ENCODE measurements around the gene OAF. TPM values are rescaled to one million over a fixed set of nuclear protein-coding genes. Genes with fewer than 3 reads are reported as not detected.
"Not testable (repeated sequence)": the region's sequence is repeated elsewhere in the genome, so short reads cannot be mapped to it uniquely, and the experiment has no call there.

Gene OAF
- total RNA-seq, 1 donor from 2014 or later, result 68.4 TPM

GRCh38 chr11:120261321-120261720 lies 50.5 kb downstream of the OAF start:
- DNase-seq (ENCODE audit: low spot score), result no peak

DNA sequence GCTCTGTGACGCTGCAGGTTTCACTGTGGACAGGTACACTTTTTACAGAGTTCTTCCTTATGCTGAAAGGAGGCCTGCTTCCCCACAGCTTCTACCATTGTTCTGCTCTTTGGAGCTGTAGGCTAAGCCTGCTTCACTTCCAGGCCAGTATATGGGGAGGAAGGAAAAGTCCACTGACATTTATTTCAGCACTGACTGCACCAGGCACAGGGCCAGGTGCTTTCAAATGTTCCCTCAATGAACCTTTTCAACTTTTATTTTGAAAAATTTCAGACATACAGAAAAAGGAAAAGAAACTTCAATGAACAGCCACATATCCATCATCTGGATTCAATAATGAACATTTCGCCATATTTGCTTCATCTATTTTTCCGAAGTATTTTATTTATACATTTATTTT lies 51.1 kb downstream of the OAF start:
- DNase-seq (ENCODE audit: low spot score), result no peak

GRCh38 chr11:120267319-120267718 lies 56.5 kb downstream of the OAF start:
- DNase-seq (ENCODE audit: low spot score), result no peak

GRCh38 chr11:120268686-120269085 lies 57.9 kb downstream of the OAF start:
- no peak for DNase-seq (ENCODE audit: low spot score)

GRCh38 chr11:120270386-120270785 lies 59.6 kb downstream of the OAF start:
- DNase-seq (ENCODE audit: low spot score), result no peak

- DNase-seq (ENCODE audit: low spot score), result no peak
Observed at GRCh38 chr11:120271672-120272071, 60.8 kb downstream of the OAF start.

DNA sequence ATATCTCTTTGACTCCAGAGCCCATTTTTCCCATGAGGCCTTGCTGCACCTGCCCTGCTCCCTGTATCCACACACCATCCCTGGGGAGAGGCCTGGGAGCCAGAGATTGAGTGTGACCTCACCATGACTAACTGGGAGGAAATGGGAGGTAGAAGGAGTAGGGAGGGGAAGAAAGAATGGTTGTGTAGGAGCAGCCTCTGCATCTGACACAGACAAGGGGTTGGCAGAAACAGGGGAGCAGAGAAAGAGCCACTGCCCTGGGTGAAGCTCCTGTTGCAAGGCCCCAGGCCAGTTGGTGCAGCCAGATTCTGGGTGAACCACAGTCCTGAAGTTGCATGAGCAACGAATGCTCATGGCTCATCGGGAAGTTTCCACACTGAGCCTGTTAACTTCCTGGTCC lies 61.5 kb downstream of the OAF start:
- DNase-seq (ENCODE audit: low spot score), result no peak

- DNase-seq (ENCODE audit: low spot score), result no peak
Observed at GRCh38 chr11:120273432-120273831, 62.6 kb downstream of the OAF start.

DNA sequence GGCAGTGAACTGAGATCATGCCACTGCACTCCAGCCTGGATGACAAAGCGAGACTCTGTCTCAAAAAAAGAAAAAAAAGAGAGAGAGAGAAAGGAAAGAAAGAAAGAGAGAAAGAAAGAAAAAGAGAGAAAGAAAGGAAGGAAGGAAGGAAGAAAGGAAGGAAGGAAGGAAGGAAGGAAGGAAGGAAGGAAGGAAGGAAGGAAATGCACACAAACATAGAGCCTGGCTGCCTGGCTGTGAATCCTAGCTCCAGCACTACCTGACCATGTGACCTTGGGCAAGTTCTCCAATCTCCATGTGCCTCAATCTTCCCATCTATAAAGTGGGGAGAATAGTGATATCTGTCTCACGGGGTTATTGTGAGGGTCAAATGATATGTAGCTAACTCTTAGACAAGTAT lies 63.1 kb downstream of the OAF start:
- DNase-seq (ENCODE audit: low spot score), result not testable (repeated sequence)

GRCh38 chr11:120279502-120279901 lies 68.7 kb downstream of the OAF start:
- no peak for DNase-seq (ENCODE audit: low spot score)

Other genes starting within 250 kb of the OAF start
- 1.3 TPM for gene TRIM29, start 72.9 kb upstream of the OAF start, total RNA-seq
- gene POU2F3, start 29.1 kb downstream of the OAF start, total RNA-seq, result 0.19 TPM
- gene TLCD5, start 114.3 kb downstream of the OAF start, total RNA-seq, result 2.2 TPM
- 75.5 TPM for gene ARHGEF12, start 125.4 kb downstream of the OAF start, total RNA-seq

Measured in mesenteric fat pad (tissue), 1 donor.